ENCODE data around the gene MORN1.

MORN1 gene

DNA sequence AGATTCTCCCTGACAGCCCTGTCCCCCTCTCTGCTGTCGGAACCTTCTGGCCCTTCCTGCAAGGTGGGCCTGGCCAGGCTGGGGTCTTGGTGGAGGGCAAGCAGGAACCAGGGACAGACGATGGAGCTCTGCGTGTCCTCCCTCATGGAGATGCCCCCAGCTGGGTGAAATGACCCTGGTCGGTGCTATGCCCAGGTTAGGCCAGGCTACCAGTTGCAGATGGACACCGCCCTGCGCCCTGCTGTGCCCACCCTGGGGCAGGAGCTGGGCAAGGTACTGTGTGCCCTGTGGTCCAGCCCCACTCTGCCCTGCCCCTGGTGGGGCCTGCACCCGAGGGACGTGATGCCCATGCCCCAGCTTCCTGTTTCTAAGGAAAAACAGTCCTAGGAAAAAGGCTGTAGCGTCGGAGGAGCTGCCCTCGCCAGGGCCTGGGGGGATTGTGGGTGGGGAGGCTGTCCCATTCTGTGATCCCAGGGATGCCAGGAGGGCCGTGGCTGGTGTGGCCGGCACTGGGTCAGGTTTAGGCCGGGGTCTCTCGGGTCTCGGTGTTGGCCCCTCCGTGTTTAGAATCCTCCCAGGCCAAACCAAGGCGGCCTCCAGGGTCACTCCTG, 77.6 kb downstream of the MORN1 start:
- no peak overlapping the region for H3K27ac ChIP-seq
- H3K9me3 ChIP-seq (ENCODE audit: severe bottlenecking) = no peaks in the 10 kb centered on the region
- peak overlapping the region; percentile 49 for H3K4me3 ChIP-seq (ENCODE audit: low read depth, low read length)
- peaks cover 2% of the 10 kb centered on the region; the same call in 1 of the 2 replicates for H3K36me3 ChIP-seq
- DNase-seq = no peak
- no peak for TF ChIP-seq CTCF (IDR thresholded peaks at IDR 0.05; ENCODE audit: low read depth, low read length)
- H3K27me3 ChIP-seq (ENCODE audit: insufficient read depth, low read depth, severe bottlenecking) = no peaks in the 10 kb centered on the region

- no peaks in the 10 kb centered on the region for H3K9me3 ChIP-seq (ENCODE audit: severe bottlenecking)
- DNase-seq = no peak
- TF ChIP-seq CTCF (IDR thresholded peaks at IDR 0.05; ENCODE audit: low read depth, low read length) = no peak
- no peak overlapping the region for H3K27ac ChIP-seq
- peaks cover 13% of the 10 kb centered on the region for H3K36me3 ChIP-seq
- H3K27me3 ChIP-seq (ENCODE audit: insufficient read depth, low read depth, severe bottlenecking) = no peaks in the 10 kb centered on the region
- no peak overlapping the region for H3K4me3 ChIP-seq (ENCODE audit: low read depth, low read length)
These were observed 78.6 kb downstream of the MORN1 start for GRCh38 chr1:2312515-2313301.

- Histone ChIP-seq H3K36me3 (peaks cover 18% of the 10 kb centered on the region), H3K27me3 (ENCODE audit: insufficient read depth, low read depth, severe bottlenecking) (no peaks in the 10 kb centered on the region), H3K9me3 (ENCODE audit: severe bottlenecking) (no peaks in the 10 kb centered on the region), H3K4me3 (ENCODE audit: low read depth, low read length) (no peak overlapping the region), H3K27ac (no peak overlapping the region)
- no peak for DNase-seq
- TF ChIP-seq CTCF (IDR thresholded peaks at IDR 0.05; ENCODE audit: low read depth, low read length) = no peak
These were observed 79.2 kb downstream of the MORN1 start for GRCh38 chr1:2312160-2312514.

DNA sequence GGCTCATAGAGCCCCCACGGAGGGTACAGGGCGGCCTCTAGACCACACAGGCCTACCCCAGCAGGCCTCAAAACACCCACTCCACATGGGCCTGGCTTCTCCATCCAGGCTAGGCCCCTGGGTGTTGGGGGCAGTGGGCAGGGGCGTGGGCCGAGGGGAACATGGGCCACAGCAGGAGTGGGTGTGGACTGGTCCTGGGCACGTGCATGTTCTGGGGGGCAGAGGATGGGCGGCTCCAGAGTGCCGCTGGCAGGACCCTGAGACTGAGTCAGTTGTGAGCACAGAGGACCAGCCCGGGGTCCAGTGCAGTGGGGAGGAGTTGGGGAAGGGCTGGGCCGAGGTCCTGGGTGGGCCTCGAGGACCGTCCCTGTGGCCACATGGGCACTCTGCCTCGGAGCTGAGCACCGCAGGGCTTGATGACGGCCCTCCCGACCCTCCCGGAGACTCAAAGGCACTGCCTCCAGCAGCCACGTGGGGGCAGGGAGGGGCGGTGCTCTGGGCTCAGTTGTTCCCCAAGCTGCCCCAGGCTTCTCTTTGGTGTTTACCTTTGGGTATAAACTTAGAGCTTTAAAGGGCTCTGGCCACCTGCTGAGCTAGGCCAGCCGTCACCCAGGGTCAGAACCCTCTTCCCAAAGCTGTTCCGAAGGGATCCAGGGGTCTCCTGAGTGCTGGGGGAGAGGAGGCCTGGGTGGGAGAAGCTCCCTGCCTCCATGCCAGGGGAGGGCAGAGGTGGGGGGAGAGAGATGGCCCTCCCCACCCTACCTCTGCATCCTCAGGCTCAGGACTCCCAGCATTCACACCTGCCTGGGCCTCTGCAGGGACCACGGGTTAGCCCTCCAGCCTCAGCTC, 79.9 kb downstream of the MORN1 start:
- TF ChIP-seq CTCF (IDR thresholded peaks at IDR 0.05; ENCODE audit: low read depth, low read length) = peak; percentile 59
- H3K9me3 ChIP-seq (ENCODE audit: severe bottlenecking) = no peaks in the 10 kb centered on the region
- peak overlapping the region; percentile 17 for H3K27ac ChIP-seq
- H3K27me3 ChIP-seq (ENCODE audit: insufficient read depth, low read depth, severe bottlenecking) = no peaks in the 10 kb centered on the region
- peak; percentile 84 for DNase-seq
- no peak overlapping the region for H3K4me3 ChIP-seq (ENCODE audit: low read depth, low read length)
- H3K36me3 ChIP-seq = peaks cover 24% of the 10 kb centered on the region

GRCh38 chr1:2310332-2311183, 80.8 kb downstream of the MORN1 start:
- Histone ChIP-seq H3K27me3 (ENCODE audit: insufficient read depth, low read depth, severe bottlenecking) (no peaks in the 10 kb centered on the region), H3K27ac (peak overlapping the region; percentile 17), H3K4me3 (ENCODE audit: low read depth, low read length) (no peak overlapping the region), H3K36me3 (peaks cover 32% of the 10 kb centered on the region), H3K9me3 (ENCODE audit: severe bottlenecking) (no peaks in the 10 kb centered on the region)
- DNase-seq = no peak
- no peak for TF ChIP-seq CTCF (IDR thresholded peaks at IDR 0.05; ENCODE audit: low read depth, low read length)
